K562 (cell line): ENCODE results near the gene MAP2K7. TPM values are rescaled to one million over a fixed set of nuclear protein-coding genes. Genes with fewer than 3 reads are reported as not detected.
A peak's percentile ranks its signal among the peaks of the same experiment; 100 is the strongest.

Source experiments
- ATF4 ChIP-seq: fragments of 450-650 bp; formaldehyde crosslinking; IDR thresholded peaks from 2 replicates; pipeline ENCODE4 v1.4.0; 2022; ENCODE audit warnings: mild to moderate bottlenecking, moderate library complexity
- CCNT2 ChIP-seq: IDR thresholded peaks from 2 replicates; pipeline ENCODE4 v1.6.1; 2011; ENCODE audit warnings: borderline replicate concordance, low read depth, mild to moderate bottlenecking, moderate library complexity, mixed read lengths, low read length; ENCODE audit not compliant: insufficient read length; ENCODE audit errors: extremely low read depth
- DPF2 ChIP-seq: fragments of 450-650 bp; IDR thresholded peaks from 2 replicates; pipeline ENCODE4 v1.6.1; 2016
- E2F6 ChIP-seq, 2 experiments: IDR thresholded peaks; 2 replicates each; pipeline ENCODE4 v1.6.1; 2011; ENCODE audit warnings: borderline replicate concordance in 1 of 2, control low read depth in 1 of 2, low read depth in 1 of 2, low read length in 1 of 2, mild to moderate bottlenecking in 1 of 2, mixed read lengths in 1 of 2, moderate library complexity in 1 of 2; ENCODE audit not compliant: insufficient read depth in 1 of 2, insufficient read length in 1 of 2, poor library complexity in 1 of 2, severe bottlenecking in 1 of 2; ENCODE audit errors: extremely low read depth in 1 of 2
- ELF4 ChIP-seq: fragments of 450-650 bp; formaldehyde crosslinking; IDR thresholded peaks from 2 replicates; pipeline ENCODE4 v1.4.0; 2022; ENCODE audit warnings: missing genetic modification characterization
- HDAC1 ChIP-seq, 2 experiments: fragments of 450-650 bp; IDR thresholded peaks; 2 replicates each; pipeline ENCODE4 v1.6.1; 2016 to 2017; ENCODE audit warnings: inconsistent platforms in 1 of 2, mild to moderate bottlenecking in 1 of 2, moderate library complexity in 1 of 2
- JUNB ChIP-seq: fragments of 450-650 bp; formaldehyde crosslinking; conservative IDR thresholded peaks from 2 replicates; pipeline ENCODE4 v1.4.0; 2020; ENCODE audit warnings: mild to moderate bottlenecking
- MAZ ChIP-seq, 2 experiments: fragments of 450-650 bp in 1 of 2; sonication (generic) in 1 of 2; formaldehyde crosslinking; IDR thresholded peaks in 1 of 2; conservative IDR thresholded peaks in 1 of 2; 2 replicates each; pipeline versions ENCODE4 v1.4.0 to v1.5.0; 2020; ENCODE audit warnings: mild to moderate bottlenecking in 1 of 2, missing genetic modification reagents in 1 of 2
- NONO ChIP-seq, 2 experiments: fragments of 200-400 bp in 1 of 2; fragments of 450-650 bp in 1 of 2; formaldehyde crosslinking in 1 of 2; IDR thresholded peaks; 2 replicates each; pipeline ENCODE4 v1.6.1; 2017; ENCODE audit warnings: low read depth in 2 of 2, mild to moderate bottlenecking in 2 of 2, moderate library complexity in 2 of 2, low read length in 1 of 2
- TARDBP ChIP-seq: fragments of 450-650 bp; IDR thresholded peaks from 2 replicates; pipeline ENCODE4 v1.6.1; 2016
- ZBTB26 ChIP-seq: fragments of 450-650 bp; formaldehyde crosslinking; IDR thresholded peaks from 2 replicates; pipeline ENCODE4 v1.4.0; 2022; ENCODE audit warnings: missing genetic modification characterization
- ZBTB9 ChIP-seq: fragments of 450-650 bp; formaldehyde crosslinking; IDR thresholded peaks from 2 replicates; pipeline ENCODE4 v1.4.0; 2020; ENCODE audit warnings: mild to moderate bottlenecking, moderate library complexity
- ZNF561 ChIP-seq: fragments of 450-650 bp; formaldehyde crosslinking; conservative IDR thresholded peaks from 2 replicates; pipeline ENCODE4 v1.4.0; 2020; ENCODE audit warnings: mild to moderate bottlenecking, moderate library complexity
- ZNF639 ChIP-seq, 2 experiments: fragments of 200-800 bp in 1 of 2; sonication (Bioruptor generic) in 1 of 2; sonication (generic) in 1 of 2; formaldehyde crosslinking in 1 of 2; IDR thresholded peaks in 1 of 2; conservative IDR thresholded peaks in 1 of 2; 2 replicates each; pipeline versions ENCODE4 v1.5.0 to v1.6.1; 2016 to 2020; ENCODE audit warnings: missing compliant biosample characterization in 1 of 2, missing genetic modification characterization in 1 of 2, missing genetic modification reagents in 1 of 2
- polyA plus RNA-seq, 8 experiments: library from polyadenylated mRNA; depleted of rRNA in 4 of 8; stranded (reverse) in 5 of 8; unstranded in 3 of 8; fragments of >200 nt; fragmentation: Nextera tagmentation in 2 of 8; fragmentation: Illumina TruSeq in 1 of 8; extraction: Ambion mirVana in 2 of 8; extraction: Trizol in 1 of 8; gene quantifications; 2 replicates each; pipeline versions ENCODE4 v1.2.1 to v1.2.3, GENCODE V29; 2011 to 2014; ENCODE audit warnings: inconsistent platforms in 1 of 8, missing spikeins in 1 of 8
- total RNA-seq, 7 experiments: library from RNA; depleted of rRNA in 6 of 7; stranded (reverse); fragments of >200 nt in 6 of 7; fragmentation: Illumina TruSeq in 2 of 7; extraction: Trizol in 2 of 7; gene quantifications; 2 replicates each; pipeline versions ENCODE4 v1.2.1 to v1.2.3, GENCODE V29; 2011 to 2021; ENCODE audit warnings: low replicate concordance in 1 of 7

MAP2K7 gene
- total and polyA plus RNA-seq, 9 of the 15 experiments (the other 6 are each of a cell fraction or from before 2014, with no cell fraction given), result 0.51 to 45.8 (median 14.1) TPM

GRCh38 chr19:7926021-7926726 lies 22.5 kb downstream of the MAP2K7 start, which contains the start of gene CTXN1 (continued):
- peak; percentile 47; the same call in 1 of the 2 replicates for TF ChIP-seq ATF4 (CRISPR knock-in tag)
- peak; percentile 66 for TF ChIP-seq CCNT2
- 0 out of 2 replicates have a peak, but pooled peaks have one; percentile 57 for TF ChIP-seq ZBTB26 (CRISPR knock-in tag)
- peak in 1 of 2 experiments; percentile 31 for TF ChIP-seq E2F6 (IDR thresholded peaks at IDR 0.05; ENCODE audit: borderline replicate concordance in 1 of 2, extremely low read depth in 1 of 2, insufficient read depth in 1 of 2, insufficient read length in 1 of 2, low read depth in 1 of 2, low read length in 1 of 2, poor library complexity in 1 of 2, severe bottlenecking in 1 of 2)
- peak in 1 of 2 experiments; percentile 77; a peak in 2 of 4 replicates for TF ChIP-seq MAZ (CRISPR knock-in tag; conservative IDR thresholded peaks at IDR 0.05 in 1 of 2, IDR thresholded peaks at IDR 0.05 in 1 of 2)
- 0 out of 2 replicates have a peak, but pooled peaks have one; percentile 36 for TF ChIP-seq ELF4
- TF ChIP-seq JUNB (CRISPR knock-in tag), result 0 out of 2 replicates have a peak, but pooled peaks have one; percentile 18
- peak in 1 of 2 experiments; percentile 53; a peak in 1 of 4 replicates for TF ChIP-seq ZNF639 (CRISPR knock-in tag; conservative IDR thresholded peaks at IDR 0.05 in 1 of 2, IDR thresholded peaks at IDR 0.05 in 1 of 2)
- peak; percentile 55; the same call in 1 of the 2 replicates for TF ChIP-seq ZNF561
- TF ChIP-seq TARDBP, result peak; percentile 39; the same call in 1 of the 2 replicates
- TF ChIP-seq ZBTB9 (CRISPR knock-in tag), result peak; percentile 73; the same call in 1 of the 2 replicates
- no peak for TF ChIP-seq NONO (IDR thresholded peaks at IDR 0.05; ENCODE audit: low read depth in 2 of 2, low read length in 1 of 2)
- TF ChIP-seq HDAC1 (IDR thresholded peaks at IDR 0.05), result peak in 1 of 2 experiments; percentile 61; a peak in 1 of 4 replicates
- 0 out of 2 replicates have a peak, but pooled peaks have one; percentile 42 for TF ChIP-seq DPF2
